ENCODE measurements around the gene GOLM1. TPM values are rescaled to one million over a fixed set of nuclear protein-coding genes. Genes with fewer than 3 reads are reported as not detected.
A peak's percentile ranks its signal among the peaks of the same experiment; 100 is the strongest.

Gene GOLM1
- total RNA-seq, 1 donor from 2014 or later: 44.2 TPM

DNA sequence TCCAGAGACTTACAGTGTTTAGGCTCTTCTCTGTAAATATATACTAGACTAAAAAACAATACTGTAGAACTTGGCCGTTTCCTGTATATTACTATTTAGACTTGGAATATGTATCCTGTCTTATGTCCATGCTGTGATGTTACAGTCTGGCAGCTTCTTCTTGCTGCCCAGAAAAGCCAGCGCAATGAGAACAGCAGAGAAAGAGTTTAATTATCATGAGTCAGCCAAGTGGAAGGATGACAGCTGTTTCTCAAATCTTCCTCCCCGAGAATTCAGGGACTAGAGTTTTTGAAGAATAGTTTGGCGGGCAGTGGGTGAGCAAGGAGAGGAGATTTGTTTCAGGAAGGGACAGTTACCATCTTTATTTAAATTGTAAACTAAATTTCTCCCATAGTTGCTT is 120.9 kb downstream of the GOLM1 start:
- DNase-seq: peak; percentile 8

Small RNAs within 50 kb of the gene (small RNA-seq; reads per million reads assigned to genes)
- not detected for gene AL161447.1 (ENCODE audit: low replicate concordance)

Other genes starting within 250 kb of the GOLM1 start
- gene NAA35, start 158.4 kb downstream of the GOLM1 start, total RNA-seq: 32.3 TPM
- not detected for gene C9orf153, start 160.1 kb upstream of the GOLM1 start, total RNA-seq
- gene ISCA1, start 183.0 kb upstream of the GOLM1 start, total RNA-seq: 49.3 TPM

Data from tongue (tissue), 3 donors.